A549 (cell line): ENCODE data around the gene ZNF385D. TPM values are rescaled to one million over a fixed set of nuclear protein-coding genes. Genes with fewer than 3 reads are reported as not detected.

Source experiments
- ATAC-seq, 2 experiments: fragments of 200-7000 bp in 1 of 2; fragments of >200 bp in 1 of 2; cut with Nextera tagmentation in 1 of 2; cut with Tn5 transposase in 1 of 2; 3 replicates each; pipeline versions ENCODE4 v1.8.0 to v1.9.1; 2018 to 2020; ENCODE audit warnings: mild to moderate bottlenecking in 1 of 2, moderate library complexity in 1 of 2
- CTCF ChIA-PET: fragments of 300-600 bp; sonication (Branson Sonifier 250); formaldehyde crosslinking; extraction: SDS; loops from one replicate; lab custom pipeline; 2021; ENCODE audit warnings: antibody characterized with exemption, inconsistent platforms; lab: Yijun Ruan, JAX
- POLR2A ChIA-PET: fragments of 350-600 bp; formaldehyde crosslinking; extraction: SDS; loops from one replicate; lab custom pipeline; 2021; ENCODE audit warnings: antibody characterized with exemption, inconsistent platforms; lab: Yijun Ruan, JAX
- DNase-seq, 2 experiments: peaks; one replicate each; pipeline versions ENCODE4 v3.0.0 to v3.0.0-alpha.2; 2011 to 2016; ENCODE audit warnings: low read depth in 1 of 2, low spot score in 1 of 2
- FAIRE-seq: peaks from 2 replicates; lab custom pipeline; 2011; peaks lifted over from hg19 to GRCh38; lab: Jason Lieb, UNC
- H3K27ac ChIP-seq, 2 experiments: fragments of >200 bp; sonication (Bioruptor Twin); formaldehyde crosslinking; 3 replicates each; pipeline ENCODE4 v1.5.1; 2016 to 2017
- H3K4me1 ChIP-seq: fragments of >200 bp; sonication (Bioruptor Twin); formaldehyde crosslinking; 3 replicates; pipeline ENCODE4 v1.6.1; 2016
- H3K4me2 ChIP-seq: fragments of >200 bp; sonication (Bioruptor Twin); formaldehyde crosslinking; 3 replicates; pipeline ENCODE4 v1.6.1; 2016
- H3K4me3 ChIP-seq: fragments of >200 bp; sonication (Bioruptor Twin); formaldehyde crosslinking; 3 replicates; pipeline ENCODE4 v1.5.1; 2016
- H3K9me3 ChIP-seq: fragments of >200 bp; sonication (Bioruptor Twin); formaldehyde crosslinking; 3 replicates; pipeline ENCODE4 v1.6.1; 2016
- BCL3 ChIP-seq: fragments of >200 bp; sonication (Bioruptor Twin); formaldehyde crosslinking; IDR thresholded peaks from 3 replicates; pipeline ENCODE4 v1.6.1; 2016
- CBX2 ChIP-seq: fragments of 200-600 bp; sonication (generic); IDR thresholded peaks from 2 replicates; pipeline ENCODE4 v1.6.1; 2016; ENCODE audit warnings: low read depth, mild to moderate bottlenecking, borderline replicate concordance
- CHD2 ChIP-seq: fragments of 150-350 bp; IDR thresholded peaks from 2 replicates; pipeline ENCODE4 v1.6.1; 2014; ENCODE audit warnings: low read length; ENCODE audit not compliant: partially characterized antibody
- CHD4 ChIP-seq: fragments of 200-600 bp; sonication (generic); IDR thresholded peaks from 2 replicates; pipeline ENCODE4 v1.6.1; 2016; ENCODE audit warnings: antibody characterized with exemption, mild to moderate bottlenecking, borderline replicate concordance
- CTCF ChIP-seq: fragments of >200 bp; sonication (Bioruptor Twin); formaldehyde crosslinking; IDR thresholded peaks from 3 replicates; pipeline ENCODE4 v1.5.1; 2016
- EP300 ChIP-seq, 2 experiments: fragments of >200 bp; sonication (Bioruptor Twin); formaldehyde crosslinking; IDR thresholded peaks; 2 replicates in 1 of 2; 3 replicates in 1 of 2; pipeline ENCODE4 v1.6.1; 2016 to 2017
- FOXS1 ChIP-seq: fragments of 250-450 bp; sonication (Bioruptor Pico); IDR thresholded peaks from 2 replicates; pipeline ENCODE4 v1.5.0; 2020; ENCODE audit warnings: mild to moderate bottlenecking, moderate library complexity
- GATA3 ChIP-seq: IDR thresholded peaks from 2 replicates; pipeline ENCODE4 v1.6.1; 2012; ENCODE audit warnings: borderline replicate concordance
- JUN ChIP-seq, 2 experiments: fragments of >200 bp; sonication (Bioruptor Twin); formaldehyde crosslinking; IDR thresholded peaks; 2 replicates in 1 of 2; 3 replicates in 1 of 2; pipeline ENCODE4 v1.6.1; 2016 to 2017
- JUNB ChIP-seq: fragments of >200 bp; sonication (Bioruptor Twin); formaldehyde crosslinking; IDR thresholded peaks from 2 replicates; pipeline ENCODE4 v1.6.1; 2016
- KDM5A ChIP-seq: fragments of 200-600 bp; sonication (generic); IDR thresholded peaks from 2 replicates; pipeline ENCODE4 v1.6.1; 2016; ENCODE audit warnings: antibody characterized with exemption, mild to moderate bottlenecking
- MAZ ChIP-seq: fragments of 150-350 bp; IDR thresholded peaks from 2 replicates; pipeline ENCODE4 v1.6.1; 2014; ENCODE audit warnings: antibody characterized with exemption, low read depth, low read length, borderline replicate concordance
- MYC ChIP-seq: IDR thresholded peaks from 2 replicates; pipeline ENCODE4 v1.6.1; 2012; ENCODE audit warnings: mild to moderate bottlenecking, inconsistent platforms, low read length, improper control_type of control experiment, borderline replicate concordance
- NPAS2 ChIP-seq: fragments of 250-450 bp; sonication (Bioruptor Pico); IDR thresholded peaks from 2 replicates; pipeline ENCODE4 v1.8.0; 2022; ENCODE audit warnings: mild to moderate bottlenecking, moderate library complexity, borderline replicate concordance
- NR3C1 ChIP-seq: fragments of >200 bp; sonication (Bioruptor Twin); formaldehyde crosslinking; IDR thresholded peaks from 3 replicates; pipeline ENCODE4 v1.6.1; 2017
- POLR2AphosphoS2 ChIP-seq: conservative IDR thresholded peaks from 2 replicates; pipeline ENCODE4 v1.6.1; 2012; ENCODE audit warnings: low read length, improper control_type of control experiment, inconsistent platforms
- REST ChIP-seq: fragments of 200-600 bp; sonication (generic); IDR thresholded peaks from 2 replicates; pipeline ENCODE4 v1.6.1; 2016; ENCODE audit warnings: antibody characterized with exemption, mild to moderate bottlenecking, moderate library complexity
- RFX5 ChIP-seq: fragments of 450-650 bp; IDR thresholded peaks from 2 replicates; pipeline ENCODE4 v1.7.1; 2014; ENCODE audit warnings: antibody characterized with exemption, mild to moderate bottlenecking, moderate library complexity
- RNF2 ChIP-seq: fragments of 200-600 bp; sonication (generic); IDR thresholded peaks from 2 replicates; pipeline ENCODE4 v1.6.1; 2016; ENCODE audit warnings: low read depth, mild to moderate bottlenecking, antibody characterized with exemption, moderate library complexity, borderline replicate concordance
- TP53 ChIP-seq: fragments of 250-450 bp; sonication (Bioruptor Pico); IDR thresholded peaks from 2 replicates; pipeline ENCODE4 v1.5.0; 2021; ENCODE audit warnings: mild to moderate bottlenecking, moderate library complexity
- ZSCAN20 ChIP-seq: fragments of 250-450 bp; sonication (Bioruptor Pico); IDR thresholded peaks from 2 replicates; pipeline ENCODE4 v1.8.0; 2022; ENCODE audit warnings: mild to moderate bottlenecking, moderate library complexity
- WGBS: methylation state at CpG from one replicate; pipeline ENCODE4 v1.1.6; 2017; ENCODE audit errors: missing lambda C conversion rate; 5-methylcytosine and 5-hydroxymethylcytosine counted together
- polyA plus RNA-seq, 4 experiments: library from polyadenylated mRNA; depleted of rRNA in 3 of 4; stranded (reverse); fragments of >200 nt; fragmentation: RNase III in 1 of 4; extraction: RNeasy Plus Mini Kit Qiagen cat#74134 plus additional on column Dnase treatment in 1 of 4; gene quantifications; 2 replicates in 3 of 4; 3 replicates in 1 of 4; pipeline ENCODE4 v1.2.3, GENCODE V29; 2011 to 2017
- TF ChIP-seq, protein P1 (sequence below): fragments of >200 bp; sonication (Bioruptor Twin); formaldehyde crosslinking; IDR thresholded peaks from 2 replicates; pipeline ENCODE4 v1.6.1; 2016
- TF ChIP-seq, protein P2 (sequence below): IDR thresholded peaks from 2 replicates; pipeline ENCODE4 v1.6.1; 2012
- TF ChIP-seq, protein P3 (sequence below): fragments of 150-350 bp; IDR thresholded peaks from 2 replicates; pipeline ENCODE4 v1.6.1; 2014; ENCODE audit warnings: low read depth, mild to moderate bottlenecking, low read length

Gene ZNF385D
- polyA plus RNA-seq, 2 of the 4 experiments (the other 2 are of a cell fraction) = not detected

DNA sequence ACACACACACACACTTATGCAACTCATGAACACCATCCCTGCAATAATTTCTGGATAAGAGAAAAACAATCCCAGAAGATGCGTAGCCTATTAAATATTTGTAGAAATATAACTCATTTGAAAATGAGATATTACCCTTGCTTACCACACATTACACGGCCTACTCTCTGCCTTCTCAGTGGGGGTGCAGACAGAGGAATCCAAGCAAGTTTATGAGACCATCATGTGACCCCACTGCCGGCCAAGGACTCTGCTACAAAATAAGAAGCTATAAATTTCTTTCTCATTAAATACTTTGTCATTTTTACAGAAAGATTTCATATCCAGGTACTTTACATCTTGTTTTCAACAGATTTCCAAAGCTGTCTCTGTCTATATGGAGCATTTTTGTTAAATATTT, 286.3 kb downstream of the ZNF385D start:
- H3K4me3 ChIP-seq = no peak overlapping the region
- WGBS = 15% methylated on average over 3 of the region's 3 CpGs
- no peak overlapping the region for H3K4me2 ChIP-seq
- no peak for TF ChIP-seq TP53 (CRISPR knock-in tag)
- no peak for TF ChIP-seq REST
- TF ChIP-seq CBX2 = no peak
- TF ChIP-seq JUN (IDR thresholded peaks at IDR 0.05) = no peak
- TF ChIP-seq MYC = no peak
- no peak for TF ChIP-seq NR3C1
- TF ChIP-seq POLR2AphosphoS2 = no peak
- H3K4me1 ChIP-seq = no peaks in the 10 kb centered on the region
- FAIRE-seq (no peak), DNase-seq (no peak), ATAC-seq (no peak)
- no peaks in the 10 kb centered on the region for H3K9me3 ChIP-seq
- H3K27ac ChIP-seq = no peak overlapping the region
- ChIA-PET POLR2A (no interaction called here), CTCF (no interaction called here)

DNA sequence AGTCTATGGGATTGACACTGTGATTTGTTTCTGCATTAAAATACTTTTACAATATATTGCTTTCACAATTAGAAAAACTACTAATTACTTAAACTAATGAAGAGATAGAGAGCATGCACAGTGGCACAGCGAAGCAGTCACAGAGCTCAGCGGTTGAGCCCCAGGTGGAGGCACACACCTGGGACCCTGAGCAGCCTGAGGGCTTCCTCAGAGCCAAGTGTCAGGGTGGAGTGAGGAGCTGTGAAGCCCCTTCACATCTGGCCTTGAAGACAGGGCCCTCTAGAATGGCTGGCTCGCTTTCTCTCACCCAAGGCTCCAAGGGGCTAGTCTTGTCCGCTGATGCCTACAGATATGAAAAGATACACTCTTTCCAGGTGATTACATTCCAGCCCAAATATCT, 287.7 kb downstream of the ZNF385D start:
- H3K27ac ChIP-seq = no peak overlapping the region
- no peak for ATAC-seq
- WGBS = 10% methylated on average over 4 of the region's 4 CpGs
- no peaks in the 10 kb centered on the region for H3K9me3 ChIP-seq
- TF ChIP-seq, protein P1, sequence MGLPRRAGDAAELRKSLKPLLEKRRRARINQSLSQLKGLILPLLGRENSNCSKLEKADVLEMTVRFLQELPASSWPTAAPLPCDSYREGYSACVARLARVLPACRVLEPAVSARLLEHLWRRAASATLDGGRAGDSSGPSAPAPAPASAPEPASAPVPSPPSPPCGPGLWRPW = no peak
- TF ChIP-seq TP53 (CRISPR knock-in tag) (no peak), BCL3 (no peak), KDM5A (no peak), EP300 (IDR thresholded peaks at IDR 0.05) (no peak), MYC (no peak), GATA3 (no peak), NPAS2 (CRISPR knock-in tag) (no peak), ZSCAN20 (no peak), FOXS1 (CRISPR knock-in tag) (no peak), RFX5 (no peak), RNF2 (no peak), MAZ (no peak), CTCF (no peak), CHD2 (no peak), JUNB (no peak), CHD4 (no peak)
- TF ChIP-seq, protein P2, sequence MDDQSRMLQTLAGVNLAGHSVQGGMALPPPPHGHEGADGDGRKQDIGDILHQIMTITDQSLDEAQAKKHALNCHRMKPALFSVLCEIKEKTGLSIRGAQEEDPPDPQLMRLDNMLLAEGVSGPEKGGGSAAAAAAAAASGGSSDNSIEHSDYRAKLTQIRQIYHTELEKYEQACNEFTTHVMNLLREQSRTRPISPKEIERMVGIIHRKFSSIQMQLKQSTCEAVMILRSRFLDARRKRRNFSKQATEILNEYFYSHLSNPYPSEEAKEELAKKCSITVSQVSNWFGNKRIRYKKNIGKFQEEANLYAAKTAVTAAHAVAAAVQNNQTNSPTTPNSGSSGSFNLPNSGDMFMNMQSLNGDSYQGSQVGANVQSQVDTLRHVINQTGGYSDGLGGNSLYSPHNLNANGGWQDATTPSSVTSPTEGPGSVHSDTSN = no peak
- TF ChIP-seq, protein P3, sequence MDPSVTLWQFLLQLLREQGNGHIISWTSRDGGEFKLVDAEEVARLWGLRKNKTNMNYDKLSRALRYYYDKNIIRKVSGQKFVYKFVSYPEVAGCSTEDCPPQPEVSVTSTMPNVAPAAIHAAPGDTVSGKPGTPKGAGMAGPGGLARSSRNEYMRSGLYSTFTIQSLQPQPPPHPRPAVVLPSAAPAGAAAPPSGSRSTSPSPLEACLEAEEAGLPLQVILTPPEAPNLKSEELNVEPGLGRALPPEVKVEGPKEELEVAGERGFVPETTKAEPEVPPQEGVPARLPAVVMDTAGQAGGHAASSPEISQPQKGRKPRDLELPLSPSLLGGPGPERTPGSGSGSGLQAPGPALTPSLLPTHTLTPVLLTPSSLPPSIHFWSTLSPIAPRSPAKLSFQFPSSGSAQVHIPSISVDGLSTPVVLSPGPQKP = no peak
- TF ChIP-seq, all 56 proteins: peak for 0
- CTCF ChIA-PET = no interaction called here
- no peak for DNase-seq
- POLR2A ChIA-PET = no interaction called here
- H3K4me2 ChIP-seq = no peak overlapping the region
- no peak for FAIRE-seq
- H3K4me3 ChIP-seq = no peak overlapping the region
- H3K4me1 ChIP-seq = no peaks in the 10 kb centered on the region
